HG03196 (cell line): Measurements from ENCODE around the gene HS6ST2.

Experiments
- ATAC-seq: cut with Tn5 transposase; IDR thresholded peaks from one replicate; pipeline ENCODE4 v1.9.1; 2021; ENCODE audit not compliant: unreplicated experiment

HS6ST2 gene

DNA sequence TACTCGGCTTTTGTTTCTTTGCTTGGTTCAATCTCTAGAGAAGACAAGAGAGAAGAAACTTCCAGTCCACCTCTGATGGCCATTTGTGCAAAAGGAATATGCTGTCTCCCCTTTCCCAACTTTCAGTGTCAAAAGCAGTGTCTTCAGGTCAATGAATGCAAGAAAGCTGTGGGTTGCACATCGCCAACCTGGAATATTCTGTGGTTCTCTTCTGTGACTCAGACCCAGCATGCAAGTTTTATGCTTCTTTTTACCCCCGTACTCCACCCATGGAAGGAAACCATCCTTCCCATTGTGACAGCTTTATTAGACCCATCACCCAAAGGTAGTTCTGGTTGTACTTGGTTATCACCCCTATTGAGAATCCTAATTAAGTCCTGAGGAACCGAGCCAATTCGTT is 334.0 kb downstream of the HS6ST2 start:
- ATAC-seq = no peak

DNA sequence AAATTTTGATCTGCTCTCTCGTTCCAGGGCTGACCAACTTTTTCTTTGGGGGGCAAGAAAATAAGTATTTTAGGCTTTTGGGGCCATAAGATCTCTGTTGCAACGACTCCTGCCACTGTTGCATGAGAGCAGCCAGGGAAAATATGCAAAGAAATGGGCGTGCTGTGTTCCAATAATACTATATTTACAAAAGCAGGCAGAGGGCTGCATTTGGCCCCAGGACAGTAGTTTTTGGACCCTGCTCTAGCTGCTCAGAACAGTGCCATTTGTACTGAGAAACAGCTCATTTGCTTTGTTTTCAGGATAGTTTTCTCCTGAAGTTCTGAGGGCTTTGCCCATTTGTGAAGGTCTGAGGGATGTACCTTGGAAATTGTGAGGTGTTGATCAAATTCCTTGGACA is 334.5 kb downstream of the HS6ST2 start:
- ATAC-seq = no peak

DNA sequence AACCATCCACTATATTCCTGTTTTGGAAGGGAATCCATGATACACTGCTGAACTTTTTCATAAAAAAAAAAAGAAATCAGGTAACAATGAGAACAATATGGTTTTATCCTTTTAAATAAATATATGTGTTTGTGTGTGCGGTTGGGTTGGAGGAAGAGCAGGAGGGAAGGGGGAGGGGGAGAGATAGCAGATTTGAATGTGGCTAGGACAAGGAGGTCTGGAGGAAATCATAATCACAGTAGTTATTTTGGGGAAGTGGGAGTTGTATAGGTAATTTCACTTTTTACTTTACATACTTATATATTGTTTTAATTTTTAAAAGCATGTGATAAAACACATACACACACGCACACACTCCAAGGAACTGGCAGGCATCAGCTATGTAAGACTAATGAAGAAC is 335.1 kb downstream of the HS6ST2 start:
- no peak for ATAC-seq

DNA sequence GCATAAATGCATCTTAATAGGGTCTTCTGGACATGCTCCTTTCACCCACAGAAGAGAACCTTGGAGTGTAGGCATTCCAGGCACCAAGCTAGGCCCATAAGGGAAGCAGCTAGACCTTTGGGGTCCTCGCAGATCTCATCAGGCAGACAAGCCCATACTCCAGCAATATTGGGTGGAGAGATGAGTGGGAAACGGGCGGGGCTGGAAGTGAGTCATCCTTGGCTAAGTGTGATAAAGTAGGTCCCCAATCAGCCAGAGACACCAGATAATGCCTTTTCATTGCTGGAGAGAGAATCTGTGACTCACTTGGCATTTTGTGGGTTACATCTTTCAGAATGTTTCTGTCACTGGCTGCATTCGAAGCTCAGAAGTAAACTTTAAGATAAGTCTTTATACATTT is 336.3 kb downstream of the HS6ST2 start:
- ATAC-seq = no peak

DNA sequence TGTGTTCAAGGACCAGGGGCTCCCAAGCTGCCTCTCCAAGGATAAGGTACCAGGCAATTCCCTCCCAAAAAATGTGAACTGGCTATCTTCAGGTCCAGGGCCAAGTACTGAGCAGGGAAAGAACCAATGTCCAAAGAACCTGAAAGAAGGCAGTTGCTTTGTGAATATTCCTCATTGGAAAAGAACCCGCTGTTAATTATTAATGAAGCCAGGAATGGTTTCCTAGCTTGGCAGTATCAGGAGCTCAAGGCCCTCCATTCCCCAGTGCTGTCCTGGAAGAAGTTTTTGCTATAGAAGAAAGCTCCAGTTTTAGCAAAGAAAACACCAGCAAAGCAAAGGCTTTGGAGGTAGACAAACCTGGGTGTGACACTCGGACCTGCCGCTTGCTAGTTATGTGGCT is 339.6 kb downstream of the HS6ST2 start:
- no peak for ATAC-seq

DNA sequence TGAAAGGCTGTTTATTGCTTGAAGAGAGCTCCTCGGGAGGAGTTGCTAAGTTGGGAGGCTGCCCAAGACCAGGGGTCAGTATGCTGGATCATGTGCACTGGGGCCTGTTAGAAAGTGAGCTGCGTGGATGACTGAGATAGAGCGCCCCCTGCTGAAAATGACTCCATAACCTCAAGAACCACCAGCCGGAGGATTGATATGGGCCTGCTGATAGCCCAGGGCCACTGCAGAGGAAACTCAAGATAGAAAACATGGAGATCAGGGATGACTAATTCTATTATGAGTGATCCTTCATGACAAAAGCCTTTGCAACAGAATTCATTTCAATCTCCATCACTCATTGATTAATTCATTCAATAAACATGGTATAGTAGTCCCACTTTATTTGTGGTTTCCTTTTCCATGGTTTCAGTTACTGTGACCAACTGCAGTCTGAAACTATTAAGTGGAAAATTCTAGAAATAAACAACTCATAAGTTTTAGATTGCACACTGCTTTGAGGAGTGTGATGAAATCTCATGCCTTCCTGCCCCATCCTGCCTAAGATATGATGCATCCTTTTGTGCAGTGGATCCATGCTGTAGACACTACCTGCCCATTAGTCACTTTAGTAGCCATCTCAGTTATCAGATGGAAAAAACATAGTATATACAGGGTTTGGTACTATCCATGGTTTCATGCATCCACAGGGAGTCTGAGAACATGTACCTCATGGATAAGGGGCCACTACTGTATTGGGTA is 342.9 kb downstream of the HS6ST2 start:
- ATAC-seq = no peak

DNA sequence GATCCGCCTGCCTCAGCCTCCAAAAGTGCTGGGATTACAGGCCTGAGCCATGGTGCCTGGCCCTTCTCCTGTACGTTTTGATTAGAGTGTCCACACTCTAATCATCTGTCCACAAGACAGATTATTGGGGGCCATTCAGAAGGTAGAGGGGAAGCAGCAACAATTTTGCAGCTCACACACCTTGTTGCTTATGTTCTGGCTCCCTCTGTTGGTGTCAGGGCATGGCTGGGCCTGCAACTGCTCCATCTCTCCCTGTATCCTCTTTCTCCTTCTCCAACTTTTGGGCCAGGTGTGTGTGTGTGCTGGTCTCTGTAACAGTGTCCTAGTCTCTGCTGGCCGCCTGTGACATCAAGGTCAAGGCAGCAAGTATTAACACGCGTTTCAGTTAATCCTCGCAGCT is 344.1 kb downstream of the HS6ST2 start:
- no peak for ATAC-seq

DNA sequence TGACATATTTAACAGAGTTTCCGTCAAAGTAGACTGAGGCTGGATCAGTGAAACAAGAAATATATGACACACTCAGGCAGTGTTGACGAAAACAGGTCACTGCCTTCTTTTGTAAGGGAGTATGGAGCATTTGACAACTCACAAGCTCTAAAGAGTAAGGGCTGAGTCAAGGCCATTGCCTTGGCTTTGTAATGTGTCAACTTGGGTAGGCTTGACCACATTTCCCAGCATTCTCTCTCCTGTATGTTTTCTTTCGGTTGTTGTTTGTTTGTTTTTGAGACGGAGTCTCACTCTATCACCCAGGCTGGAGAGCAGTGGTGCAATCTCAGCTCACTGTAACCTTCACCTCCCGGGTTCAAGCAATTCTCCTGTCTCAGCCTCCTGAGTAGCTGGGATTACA is 344.6 kb downstream of the HS6ST2 start:
- no peak for ATAC-seq

DNA sequence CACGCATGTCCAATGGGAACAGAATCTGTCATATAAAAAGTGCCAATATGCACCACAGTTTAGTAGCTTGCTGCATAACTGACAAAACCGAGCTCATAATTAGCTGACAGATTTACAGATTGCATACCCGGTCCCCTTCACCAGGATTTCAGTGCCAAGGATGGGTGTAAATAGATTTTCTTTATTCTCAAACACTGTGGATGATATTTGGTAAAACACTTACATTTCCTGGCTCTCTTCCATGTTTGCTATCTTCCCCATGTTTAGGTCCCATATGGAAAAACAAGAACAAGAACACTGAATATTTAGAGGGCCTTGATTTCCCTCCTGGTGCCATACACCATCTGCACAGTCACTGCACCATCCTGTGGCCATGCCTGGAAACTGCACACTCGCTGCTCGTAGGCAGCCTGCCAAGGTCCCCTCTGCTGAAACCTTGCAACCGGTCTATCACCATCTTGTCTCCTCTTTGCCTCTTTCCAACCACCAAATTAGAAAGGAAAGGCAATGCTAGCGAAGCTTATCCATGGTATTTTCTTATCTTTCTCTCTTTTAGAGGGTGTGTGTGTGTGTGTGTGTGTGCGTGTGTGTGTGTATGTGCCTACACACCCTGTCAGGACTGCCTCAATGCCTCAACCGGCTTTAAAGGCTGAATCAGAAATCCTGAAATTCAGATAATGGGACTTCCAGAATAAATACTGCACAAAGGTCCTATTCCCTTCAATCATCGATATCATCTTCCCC is 345.4 kb downstream of the HS6ST2 start:
- no peak for ATAC-seq

DNA sequence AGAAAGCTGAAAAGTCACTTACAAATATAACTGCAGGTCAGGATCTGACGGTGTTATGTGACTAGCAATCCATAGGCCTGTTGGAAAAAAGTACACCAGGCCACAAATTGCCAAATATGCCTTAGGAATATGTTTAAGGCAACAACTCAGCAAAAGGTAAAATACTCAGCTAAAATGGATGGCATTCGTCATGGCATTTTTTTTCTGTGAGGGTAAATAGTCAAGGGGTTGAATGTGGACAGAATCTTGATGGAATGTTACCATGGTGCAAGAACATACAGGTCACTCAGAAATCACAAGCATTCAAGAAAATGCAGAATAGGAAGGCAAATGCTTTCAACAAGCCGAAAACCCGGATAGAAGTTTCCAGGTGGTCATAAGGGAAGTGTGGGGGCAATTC is 347.9 kb downstream of the HS6ST2 start:
- no peak for ATAC-seq

DNA sequence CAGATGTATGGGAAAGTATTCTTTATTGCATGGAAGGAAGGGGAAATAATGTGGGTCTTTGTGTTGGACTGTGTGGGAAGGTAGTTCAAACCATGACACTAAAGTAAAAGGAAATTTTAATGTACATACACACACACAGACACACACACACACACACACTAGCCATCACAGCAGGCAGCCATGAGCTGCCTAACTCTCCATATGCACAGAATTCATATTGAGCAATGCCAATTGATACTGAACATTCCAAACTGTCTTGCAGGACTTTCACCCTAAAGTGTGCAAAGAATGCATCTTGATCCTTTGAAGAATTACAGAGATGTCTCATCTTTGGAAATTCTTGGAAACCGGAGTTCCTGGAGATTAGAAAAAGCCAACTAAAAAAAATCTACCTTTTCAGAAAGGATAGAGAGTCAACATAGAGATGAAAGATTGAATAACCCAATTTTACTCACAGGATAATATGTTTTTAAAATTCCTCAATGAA is 349.0 kb downstream of the HS6ST2 start:
- ATAC-seq = no peak

DNA sequence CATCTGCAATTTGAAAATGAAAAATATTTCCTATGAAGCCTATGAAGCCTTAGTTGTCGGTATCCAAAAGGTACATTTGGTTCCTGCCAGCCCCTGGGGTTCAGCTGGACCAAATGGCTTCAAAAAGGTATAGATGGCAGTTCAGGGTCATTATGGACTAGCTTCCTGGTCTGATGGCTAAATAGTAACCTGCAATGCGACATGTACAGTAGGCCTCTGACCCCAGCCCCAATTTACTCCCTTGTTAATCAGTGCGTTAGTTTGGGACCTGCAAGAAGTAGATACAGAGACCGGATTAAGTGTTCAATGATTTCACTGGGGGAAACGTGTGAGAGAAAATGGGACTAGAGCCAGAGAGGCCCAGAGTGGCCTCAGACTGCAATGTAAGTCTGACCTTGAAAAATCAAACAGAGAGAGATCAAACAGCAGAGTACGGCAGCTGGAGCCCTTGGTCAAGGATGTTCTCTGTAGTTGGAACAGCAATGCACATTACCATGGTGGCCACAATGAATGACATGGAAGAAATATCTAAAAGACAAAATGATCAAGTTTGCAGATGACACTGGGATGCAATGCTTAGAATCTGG is 354.6 kb downstream of the HS6ST2 start:
- no peak for ATAC-seq

DNA sequence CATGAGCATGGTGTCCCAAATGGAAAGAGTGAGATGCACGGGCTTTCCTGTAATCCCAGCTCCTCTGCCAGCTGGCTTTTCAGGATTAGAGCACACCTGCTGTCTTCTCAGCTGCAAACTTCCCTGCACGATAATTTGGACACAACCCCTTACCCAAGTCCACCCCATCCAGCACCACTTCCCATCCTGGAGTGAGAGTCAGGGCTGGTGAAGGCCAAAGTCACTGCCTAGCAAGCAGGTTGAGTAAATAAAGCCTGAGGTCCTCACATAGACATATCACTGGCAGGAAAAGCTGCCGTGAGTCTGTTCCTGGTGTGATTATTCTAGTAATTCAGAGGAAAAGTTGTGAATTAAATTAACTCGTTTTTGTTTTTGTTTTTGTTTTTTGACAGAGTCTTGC is 355.7 kb downstream of the HS6ST2 start:
- ATAC-seq = no peak

DNA sequence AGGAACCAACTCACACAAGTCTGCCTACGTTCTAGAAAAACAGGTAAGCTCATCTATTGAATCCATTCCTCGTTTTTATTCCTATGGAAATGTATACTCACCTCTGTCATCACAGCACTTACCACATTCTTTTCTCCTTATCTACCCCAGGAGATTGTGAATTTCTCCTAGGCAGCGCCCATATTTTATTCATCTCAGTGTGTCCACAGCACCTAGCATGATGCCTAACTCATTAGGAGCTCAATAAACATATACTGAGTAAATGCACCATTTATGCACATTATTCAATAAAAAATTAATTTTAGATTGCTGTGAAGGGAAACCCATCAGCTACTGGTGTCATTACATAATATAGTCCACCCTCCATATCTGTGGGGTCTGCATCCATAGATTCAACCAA is 363.4 kb downstream of the HS6ST2 start:
- no peak for ATAC-seq

DNA sequence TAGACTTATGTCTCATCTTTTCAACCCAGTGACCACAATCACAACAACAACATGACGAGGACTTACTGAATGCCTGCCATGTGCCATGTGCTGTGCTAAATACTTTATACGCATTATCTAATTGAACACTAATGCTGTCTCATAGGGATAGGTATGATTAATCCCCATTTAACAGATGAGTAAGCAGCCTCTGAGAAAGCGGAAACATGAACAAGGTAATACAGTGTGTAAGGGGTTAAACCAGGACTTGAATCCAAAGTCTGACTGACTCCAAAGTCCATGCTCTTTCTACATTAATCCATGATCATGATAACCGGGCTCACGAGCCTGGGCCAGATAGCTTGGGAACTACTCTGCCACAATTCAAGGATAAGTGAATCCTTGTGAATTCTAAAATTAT is 364.3 kb downstream of the HS6ST2 start:
- ATAC-seq = no peak

DNA sequence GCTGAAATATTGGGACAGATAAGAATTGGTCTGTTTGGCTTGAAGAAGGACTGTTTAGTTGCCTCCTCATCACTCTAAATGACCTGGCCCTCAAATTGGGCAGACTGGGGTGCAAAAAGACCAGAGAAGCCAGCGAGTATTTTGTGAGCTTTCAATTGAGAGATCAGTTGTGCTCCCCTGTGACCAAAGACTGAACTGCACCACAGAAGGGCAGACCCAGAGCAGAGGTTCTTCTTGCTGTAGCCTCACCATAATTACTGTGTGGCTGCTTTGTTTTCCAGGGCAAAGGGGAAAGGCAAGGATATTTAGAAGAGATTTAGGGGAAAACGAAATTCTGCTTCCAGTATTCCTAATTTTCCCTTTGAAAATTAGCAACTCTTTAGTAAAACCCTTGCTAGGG is 365.5 kb downstream of the HS6ST2 start:
- no peak for ATAC-seq

DNA sequence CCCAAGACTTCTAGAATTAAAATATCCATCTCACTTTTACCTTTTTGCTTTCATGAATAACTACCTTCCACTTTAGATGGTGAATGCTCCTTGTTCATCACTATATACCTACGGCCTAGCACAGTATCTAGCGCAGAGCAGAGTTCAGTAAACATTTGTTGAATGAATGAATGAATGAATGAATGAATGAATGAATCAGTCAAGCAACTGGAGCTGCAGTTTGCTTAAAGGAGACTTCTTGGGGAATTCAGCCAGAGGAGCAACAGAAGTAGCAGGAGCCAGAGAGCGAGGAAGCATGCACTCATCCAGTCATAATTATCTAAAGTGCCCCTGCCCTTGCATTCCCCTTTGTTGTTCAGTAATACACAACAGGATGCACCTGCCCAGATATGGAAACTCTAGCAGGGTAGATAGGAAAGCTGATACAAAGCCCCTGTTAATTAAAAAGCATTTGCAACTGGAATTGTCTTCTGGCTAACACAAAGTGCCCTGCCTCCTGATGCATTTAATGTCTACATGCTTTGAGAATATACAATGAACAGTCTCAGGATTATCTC is 366.6 kb downstream of the HS6ST2 start:
- no peak for ATAC-seq

DNA sequence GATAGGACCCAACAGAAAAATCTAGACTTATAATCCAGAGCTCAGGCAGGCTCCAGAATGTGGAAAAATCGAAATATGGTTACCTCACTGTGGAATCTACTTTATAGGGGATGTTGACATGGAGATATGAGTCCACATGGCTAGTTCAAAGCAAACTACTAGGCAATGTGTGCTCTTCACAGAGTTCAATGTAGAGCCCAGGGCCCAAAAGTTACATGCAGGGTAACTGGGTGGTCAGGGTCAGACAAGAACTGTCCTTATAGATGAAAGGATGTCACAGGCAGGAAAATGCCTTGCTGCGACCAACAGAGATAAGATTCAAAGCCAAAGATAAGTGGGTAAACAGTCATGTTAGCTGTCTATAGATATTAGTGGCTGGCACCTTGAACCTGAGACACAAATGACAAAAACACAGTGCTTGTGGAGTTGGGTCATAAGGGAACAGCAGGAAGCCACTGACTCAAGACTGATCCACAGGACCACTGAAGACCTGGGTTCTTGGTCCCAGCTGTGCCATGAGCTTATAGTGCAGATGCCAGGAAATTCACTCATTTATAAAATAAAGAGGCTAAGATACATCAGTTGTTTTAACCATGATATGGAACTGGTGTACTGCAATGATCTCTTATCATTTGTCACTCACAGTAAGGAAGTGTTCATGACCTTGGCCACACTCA is 367.9 kb downstream of the HS6ST2 start:
- ATAC-seq = no peak

DNA sequence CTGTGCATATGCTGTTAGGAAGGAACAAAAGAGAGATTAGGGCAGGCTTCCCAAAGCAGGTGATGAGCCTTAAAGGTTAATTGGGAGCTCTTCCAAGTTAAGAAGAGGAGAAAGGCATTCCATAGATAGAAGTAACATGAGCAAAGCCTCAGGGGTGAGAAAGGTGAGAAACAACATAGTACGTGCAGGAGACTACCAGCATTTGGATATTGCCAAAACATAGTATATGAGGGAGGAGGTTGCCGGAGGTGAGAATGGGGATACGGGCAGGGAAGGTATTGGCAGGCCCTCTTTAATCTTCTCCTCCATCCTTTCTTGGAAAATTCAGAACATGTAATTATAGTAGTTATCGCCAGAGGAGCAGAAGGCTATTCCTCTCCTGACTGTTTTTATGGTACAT is 373.5 kb downstream of the HS6ST2 start:
- ATAC-seq = no peak

DNA sequence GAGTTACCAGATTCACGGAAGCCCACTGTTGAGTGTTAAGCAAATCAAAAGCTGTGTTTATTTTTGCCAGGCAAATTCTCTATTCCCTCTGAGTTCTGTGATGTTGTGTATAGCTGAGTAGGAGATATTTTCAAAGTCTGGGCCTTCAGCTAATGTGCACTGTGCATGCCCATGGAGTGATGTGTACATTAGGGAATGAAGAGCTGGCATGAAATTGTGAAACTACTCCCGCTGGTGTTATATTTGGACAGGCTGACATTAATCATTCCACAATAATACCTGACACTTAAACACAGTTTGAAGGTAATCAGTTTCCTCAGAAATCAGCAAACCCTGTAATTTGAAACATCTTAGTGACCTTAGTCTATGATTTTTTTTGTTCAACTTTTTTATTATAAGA is 381.5 kb downstream of the HS6ST2 start:
- ATAC-seq = no peak
